Body of pancreas (tissue), 4 donors: ENCODE results near the gene ZSCAN22. TPM values are rescaled to one million over a fixed set of nuclear protein-coding genes. Genes with fewer than 3 reads are reported as not detected.

Experiments used
- ATAC-seq: fragments of 150-250 bp; one replicate; pipeline ENCODE4 v1.9.1; 2016
- DNase-seq, 4 donors: peaks; one replicate each; pipeline ENCODE4 v3.0.0-alpha.2; 2019
- H3K27ac ChIP-seq, 4 donors: fragments of 200-600 bp; sonication (generic); 1 replicate in 3 of 4; 2 replicates in 1 of 4; pipeline versions ENCODE4 v1.5.1 to v1.6.1; 2016 to 2019; ENCODE audit warnings: mild to moderate bottlenecking in 1 of 4, mixed read lengths in 1 of 4, moderate library complexity in 1 of 4
- H3K27me3 ChIP-seq, 2 donors: fragments of 200-600 bp; sonication (generic); one replicate each; pipeline ENCODE4 v1.6.0; 2016; ENCODE audit warnings: mild to moderate bottlenecking in 1 of 2
- H3K36me3 ChIP-seq, 2 donors: fragments of 200-600 bp; sonication (generic); replicated peaks in 1 of 2; 2 replicates each; pipeline ENCODE4 v1.5.1; 2016; ENCODE audit warnings: low read depth in 2 of 2; ENCODE audit not compliant: insufficient read depth in 1 of 2
- H3K4me1 ChIP-seq: fragments of 200-600 bp; sonication (generic); one replicate; pipeline ENCODE4 v1.6.0; 2016
- H3K4me3 ChIP-seq, 2 donors: fragments of 200-600 bp; sonication (generic); 1 replicate in 1 of 2; 2 replicates in 1 of 2; pipeline ENCODE4 v1.5.1; 2016 to 2019
- H3K9me3 ChIP-seq, 3 donors: fragments of 200-600 bp; sonication (generic); 1 replicate in 2 of 3; 2 replicates in 1 of 3; pipeline ENCODE4 v1.5.1; 2016
- CTCF ChIP-seq, 7 experiments: fragments of 450-650 bp in 4 of 7; fragments of 200-600 bp in 3 of 7; sonication (generic) in 3 of 7; IDR thresholded peaks; one replicate each; pipeline ENCODE4 v1.5.1; 2016 to 2019; ENCODE audit warnings: antibody characterized with exemption in 7 of 7
- POLR2A ChIP-seq, 3 donors: fragments of 450-650 bp; IDR thresholded peaks; one replicate each; pipeline ENCODE4 v1.6.1; 2016; ENCODE audit warnings: antibody characterized with exemption in 3 of 3, mild to moderate bottlenecking in 2 of 3
- WGBS, 2 donors: methylation state at CpG; one replicate each; pipeline ENCODE4 v1.1.5; 2017; 5-methylcytosine and 5-hydroxymethylcytosine counted together
- intact Hi-C: fragments of 100-400 bp; cut with DNase I; formaldehyde crosslinking; loops from one replicate; pipeline ENCODE4 v1.15.1; 2023
- total RNA-seq, 2 donors: library from RNA; depleted of rRNA; stranded (reverse); fragments of >200 nt; gene quantifications; one replicate each; pipeline ENCODE4 v1.1.0, GENCODE V29; 2016

The ZSCAN22 gene
- total RNA-seq, 2 donors from 2014 or later: 0.99 to 3.1 TPM

- no peak for TF ChIP-seq POLR2A (IDR thresholded peaks at IDR 0.05)
- TF ChIP-seq CTCF (IDR thresholded peaks at IDR 0.05): no peak
Measured at GRCh38 chr19:58294743-58295374, 31.9 kb upstream of the ZSCAN22 start.

GRCh38 chr19:58296104-58296503, 30.7 kb upstream of the ZSCAN22 start:
- ATAC-seq: no peak

More at GRCh38 chr19:58294743-58295374, 31.9 kb upstream of the ZSCAN22 start:
- Histone ChIP-seq H3K27me3 (no peaks in the 10 kb centered on the region), H3K9me3 (no peaks in the 10 kb centered on the region), H3K4me1 (no peaks in the 10 kb centered on the region), H3K27ac (no peak overlapping the region), H3K36me3 (peaks cover 0 to 16% of the 10 kb centered on the region in 2 donors), H3K4me3 (no peak overlapping the region)
- 94 to 96% methylated on average over 13 to 22 of the region's 22 CpGs for WGBS, 2 donors
- intact Hi-C loops: no loop called here
- ATAC-seq: no peak
- no peak for DNase-seq

GRCh38 chr19:58300620-58301019, 26.2 kb upstream of the ZSCAN22 start:
- 97 to 99% methylated on average over 7 of the region's 7 CpGs for WGBS, 2 donors
- Histone ChIP-seq H3K4me1 (peaks cover 9% of the 10 kb centered on the region), H3K36me3 (no peaks in the 10 kb centered on the region), H3K9me3 (no peaks in the 10 kb centered on the region), H3K4me3 (no peak overlapping the region), H3K27ac (no peak overlapping the region), H3K27me3 (no peaks in the 10 kb centered on the region)
- no peak for ATAC-seq
- DNase-seq: no peak
- intact Hi-C loops: no loop called here
- TF ChIP-seq POLR2A (IDR thresholded peaks at IDR 0.05) (no peak), CTCF (IDR thresholded peaks at IDR 0.05) (no peak)

More at GRCh38 chr19:58296104-58296503, 30.7 kb upstream of the ZSCAN22 start:
- Histone ChIP-seq H3K4me1 (no peaks in the 10 kb centered on the region), H3K9me3 (no peaks in the 10 kb centered on the region), H3K36me3 (peaks cover 0 to 14% of the 10 kb centered on the region in 2 donors), H3K27ac (no peak overlapping the region), H3K27me3 (no peaks in the 10 kb centered on the region), H3K4me3 (no peak overlapping the region)
- DNase-seq: no peak
- intact Hi-C loops: no loop called here
- TF ChIP-seq CTCF (IDR thresholded peaks at IDR 0.05) (no peak), POLR2A (IDR thresholded peaks at IDR 0.05) (no peak)
- 94 to 98% methylated on average over 7 of the region's 7 CpGs for WGBS, 2 donors

- ATAC-seq (no peak), DNase-seq (no peak)
- no peak overlapping the region for H3K4me3 ChIP-seq
- no peaks in the 10 kb centered on the region for H3K9me3 ChIP-seq
- H3K36me3 ChIP-seq: peaks cover 0 to 3% of the 10 kb centered on the region in 2 donors
- H3K4me1 ChIP-seq: peaks cover 25% of the 10 kb centered on the region
- 79 to 85% methylated on average over 7 of the region's 7 CpGs for WGBS, 2 donors
- no peaks in the 10 kb centered on the region for H3K27me3 ChIP-seq
- TF ChIP-seq POLR2A (IDR thresholded peaks at IDR 0.05) (no peak), CTCF (IDR thresholded peaks at IDR 0.05) (no peak)
- peak overlapping the region in 1 of 4 donors; percentile 80 for H3K27ac ChIP-seq
- intact Hi-C loops: no loop called here
Measured at GRCh38 chr19:58304255-58304654, 22.5 kb upstream of the ZSCAN22 start.

- Histone ChIP-seq H3K27ac (peak overlapping the region; percentile 11 to 87 (median 70)), H3K9me3 (no peaks in the 10 kb centered on the region), H3K4me3 (no peak overlapping the region), H3K36me3 (peaks cover 0 to 3% of the 10 kb centered on the region in 2 donors), H3K4me1 (peaks cover 25% of the 10 kb centered on the region), H3K27me3 (no peaks in the 10 kb centered on the region)
- ATAC-seq (peak; percentile 10), DNase-seq (no peak)
- TF ChIP-seq POLR2A (IDR thresholded peaks at IDR 0.05) (no peak), CTCF (IDR thresholded peaks at IDR 0.05) (no peak)
- 11 to 14% methylated on average over 7 of the region's 7 CpGs for WGBS, 2 donors
- intact Hi-C loops: no loop called here
Measured at GRCh38 chr19:58304748-58305064, 22.1 kb upstream of the ZSCAN22 start.
